Right lobe of liver (tissue), 6 donors: ENCODE results near the gene CNPY1. TPM values are rescaled to one million over a fixed set of nuclear protein-coding genes. Genes with fewer than 3 reads are reported as not detected.

Experiments used
- ATAC-seq, 4 donors: fragments of 200-7000 bp; cut with Tn5 transposase; one replicate each; pipeline ENCODE4 v1.9.1; 2020; ENCODE audit warnings: mild to moderate bottlenecking in 4 of 4, moderate library complexity in 4 of 4
- DNase-seq, 3 donors: peaks; one replicate each; pipeline ENCODE4 v3.0.0-alpha.2; 2020
- H3K27ac ChIP-seq, 3 donors: fragments of 200-600 bp; one replicate each; pipeline ENCODE4 v1.8.0; 2022
- H3K27me3 ChIP-seq, 2 donors: fragments of 200-600 bp; one replicate each; pipeline ENCODE4 v1.8.0; 2022
- H3K36me3 ChIP-seq, 4 donors: fragments of 200-600 bp; sonication (generic) in 1 of 4; one replicate each; pipeline versions ENCODE4 v1.5.1 to v1.8.0; 2017 to 2022; ENCODE audit warnings: control low read depth in 1 of 4
- H3K4me1 ChIP-seq, 4 donors: fragments of 200-600 bp; sonication (generic) in 1 of 4; one replicate each; pipeline versions ENCODE4 v1.5.1 to v1.8.0; 2017 to 2022; ENCODE audit warnings: control low read depth in 1 of 4
- H3K4me3 ChIP-seq, 3 donors: fragments of 200-600 bp; one replicate each; pipeline ENCODE4 v1.8.0; 2022
- H3K9me3 ChIP-seq, 4 donors: fragments of 200-600 bp; sonication (generic) in 1 of 4; one replicate each; pipeline versions ENCODE4 v1.5.1 to v1.8.0; 2017 to 2022; ENCODE audit warnings: control low read depth in 1 of 4
- POLR2A ChIP-seq: fragments of 450-650 bp; IDR thresholded peaks from one replicate; pipeline ENCODE4 v1.6.1; 2017; ENCODE audit warnings: antibody characterized with exemption, mild to moderate bottlenecking
- WGBS: methylation state at CpG from one replicate; pipeline ENCODE4 v1.1.6; 2018; ENCODE audit warnings: low coverage, low lambda C conversion rate; ENCODE audit not compliant: insufficient coverage; ENCODE audit errors: missing lambda C conversion rate; 5-methylcytosine and 5-hydroxymethylcytosine counted together
- intact Hi-C, 2 donors: fragments of 100-400 bp; cut with DNase I; formaldehyde crosslinking; loops; one replicate each; pipeline versions ENCODE4 v1.11.2 to v1.14.1; 2022
- total RNA-seq, 6 experiments: library from RNA; depleted of rRNA in 2 of 6; stranded (reverse); fragments of >200 nt in 2 of 6; fragmentation: NEBNext Ultra II Directional in 3 of 6; extraction: Animal tissue kit (Norgen Biotek cat#: 25700) in 3 of 6; gene quantifications; one replicate each; pipeline versions ENCODE4 v1.1.0 to v1.2.4, GENCODE V29; 2016 to 2023
- TF ChIP-seq, protein P1 (sequence below), 4 donors: fragments of 200-600 bp in 3 of 4; fragments of 450-650 bp in 1 of 4; IDR thresholded peaks; one replicate each; pipeline versions ENCODE4 v1.5.1 to v1.8.0; 2016 to 2022; ENCODE audit warnings: antibody characterized with exemption in 4 of 4, mild to moderate bottlenecking in 2 of 4
- donor health status: DM: no; HTN: yes; CAD: no.
- donor health status: DM: no; HTN: no; CAD: no.
- donor health status: DM: no; HTN: no; CAD: no.
- donor health status: DM: no; HTN: yes; CAD: no.
- donor health status: DM: no; HTN: yes; CAD: no.

The CNPY1 gene
- total RNA-seq, 6 experiments from 2014 or later, result 0.19 TPM; not detected in 5

DNA sequence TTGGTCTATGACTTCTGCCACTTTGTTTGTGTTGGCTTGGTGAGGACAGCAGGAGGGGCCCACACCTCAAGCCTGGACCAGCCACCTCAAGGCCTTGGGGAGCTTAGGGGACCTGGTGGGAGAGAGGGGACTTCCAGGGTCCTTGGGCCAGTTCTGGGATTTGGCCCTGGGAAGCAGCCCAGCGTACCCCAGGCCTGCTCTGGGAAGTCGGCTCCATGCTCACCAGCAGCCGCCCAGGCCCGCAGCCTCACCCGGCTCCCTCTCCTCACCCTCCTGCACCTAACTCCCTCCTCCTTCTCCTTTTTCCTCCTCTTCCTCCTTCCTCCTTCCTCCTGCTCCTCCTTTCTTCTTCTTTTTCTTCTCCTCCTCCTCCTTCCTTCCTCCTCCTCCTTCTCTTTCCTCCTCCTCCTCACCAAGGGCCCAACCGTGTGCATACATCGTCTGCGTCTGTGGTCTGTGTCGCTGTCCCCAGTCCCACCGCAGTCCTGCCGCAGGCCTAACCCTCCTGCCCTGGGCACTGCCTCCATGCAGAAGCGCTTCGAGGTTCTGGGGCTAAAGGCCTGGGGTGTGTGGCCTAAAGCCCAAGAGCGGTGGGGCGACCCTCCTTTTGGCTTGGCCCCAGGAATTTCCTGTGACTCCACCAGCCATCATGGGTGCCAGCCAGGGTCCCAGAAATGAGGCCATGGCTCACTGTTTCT lies 83.1 kb downstream of the CNPY1 start:
- TF ChIP-seq, protein P1, sequence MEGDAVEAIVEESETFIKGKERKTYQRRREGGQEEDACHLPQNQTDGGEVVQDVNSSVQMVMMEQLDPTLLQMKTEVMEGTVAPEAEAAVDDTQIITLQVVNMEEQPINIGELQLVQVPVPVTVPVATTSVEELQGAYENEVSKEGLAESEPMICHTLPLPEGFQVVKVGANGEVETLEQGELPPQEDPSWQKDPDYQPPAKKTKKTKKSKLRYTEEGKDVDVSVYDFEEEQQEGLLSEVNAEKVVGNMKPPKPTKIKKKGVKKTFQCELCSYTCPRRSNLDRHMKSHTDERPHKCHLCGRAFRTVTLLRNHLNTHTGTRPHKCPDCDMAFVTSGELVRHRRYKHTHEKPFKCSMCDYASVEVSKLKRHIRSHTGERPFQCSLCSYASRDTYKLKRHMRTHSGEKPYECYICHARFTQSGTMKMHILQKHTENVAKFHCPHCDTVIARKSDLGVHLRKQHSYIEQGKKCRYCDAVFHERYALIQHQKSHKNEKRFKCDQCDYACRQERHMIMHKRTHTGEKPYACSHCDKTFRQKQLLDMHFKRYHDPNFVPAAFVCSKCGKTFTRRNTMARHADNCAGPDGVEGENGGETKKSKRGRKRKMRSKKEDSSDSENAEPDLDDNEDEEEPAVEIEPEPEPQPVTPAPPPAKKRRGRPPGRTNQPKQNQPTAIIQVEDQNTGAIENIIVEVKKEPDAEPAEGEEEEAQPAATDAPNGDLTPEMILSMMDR (IDR thresholded peaks at IDR 0.05), result no peak
- TF ChIP-seq POLR2A, result no peak
- no peaks in the 10 kb centered on the region for H3K9me3 ChIP-seq
- H3K4me3 ChIP-seq, result no peak overlapping the region
- H3K27me3 ChIP-seq, result peaks cover 33 to 98% of the 10 kb centered on the region in 2 donors
- intact Hi-C loops, result no loop called here
- H3K4me1 ChIP-seq, result peaks cover 0 to 25% (median 0%) of the 10 kb centered on the region in 4 donors
- DNase-seq (no peak), ATAC-seq (no peak)
- WGBS, result 20% methylated on average over 14 of the region's 15 CpGs
- no peak overlapping the region for H3K27ac ChIP-seq
- H3K36me3 ChIP-seq, result no peaks in the 10 kb centered on the region

DNA sequence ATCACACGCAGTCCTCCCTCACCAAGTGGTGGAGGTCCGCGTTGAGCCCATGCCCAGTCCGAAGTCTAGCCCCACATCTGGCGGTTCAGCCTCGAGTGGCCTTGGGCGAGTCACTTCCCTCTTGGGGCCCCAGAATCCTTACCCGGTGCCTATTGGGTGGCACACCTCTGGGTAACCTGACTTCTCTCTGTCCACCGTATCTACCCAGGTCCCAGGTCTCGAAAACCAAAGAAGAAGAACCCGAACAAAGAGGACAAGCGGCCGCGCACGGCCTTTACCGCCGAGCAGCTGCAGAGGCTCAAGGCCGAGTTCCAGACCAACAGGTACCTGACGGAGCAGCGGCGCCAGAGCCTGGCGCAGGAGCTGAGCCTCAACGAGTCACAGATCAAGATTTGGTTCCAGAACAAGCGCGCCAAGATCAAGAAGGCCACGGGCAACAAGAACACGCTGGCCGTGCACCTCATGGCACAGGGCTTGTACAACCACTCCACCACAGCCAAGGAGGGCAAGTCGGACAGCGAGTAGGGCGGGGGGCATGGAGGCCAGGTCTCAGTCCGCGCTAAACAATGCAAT lies 84.1 kb downstream of the CNPY1 start:
- Histone ChIP-seq H3K4me3 (no peak overlapping the region), H3K4me1 (peaks cover 0 to 25% (median 0%) of the 10 kb centered on the region in 4 donors), H3K9me3 (no peaks in the 10 kb centered on the region), H3K36me3 (no peaks in the 10 kb centered on the region), H3K27ac (no peak overlapping the region), H3K27me3 (peaks cover 25 to 93% of the 10 kb centered on the region in 2 donors)
- 14% methylated on average over 25 of the region's 33 CpGs for WGBS
- DNase-seq (no peak), ATAC-seq (no peak)
- intact Hi-C loops, result no loop called here
- TF ChIP-seq, protein P1 (IDR thresholded peaks at IDR 0.05), result no peak
- no peak for TF ChIP-seq POLR2A

DNA sequence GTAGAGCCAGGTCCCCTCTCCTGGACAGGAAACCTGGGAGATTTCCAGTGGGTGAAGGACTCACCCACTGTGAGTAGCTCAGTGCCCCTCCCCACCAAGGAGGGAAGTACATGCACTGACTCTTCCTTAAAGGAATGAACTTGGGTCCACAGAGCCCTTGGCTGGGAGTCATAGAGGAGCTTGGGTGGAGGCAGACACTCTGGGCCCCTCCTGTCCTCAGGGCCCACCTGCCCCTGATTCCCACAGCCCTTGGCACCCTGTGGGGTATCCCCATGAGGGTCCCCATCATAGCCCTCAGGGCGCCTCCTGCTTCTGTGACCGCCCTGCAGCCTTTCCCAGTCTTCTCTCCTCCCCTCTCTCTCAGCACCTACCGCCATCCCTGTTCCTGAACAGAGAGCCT lies 84.7 kb downstream of the CNPY1 start:
- H3K4me3 ChIP-seq, result no peak overlapping the region
- H3K4me1 ChIP-seq, result peaks cover 0 to 25% (median 0%) of the 10 kb centered on the region in 4 donors
- H3K9me3 ChIP-seq, result no peaks in the 10 kb centered on the region
- TF ChIP-seq, protein P1 (IDR thresholded peaks at IDR 0.05), result no peak
- TF ChIP-seq POLR2A, result no peak
- DNase-seq (no peak), ATAC-seq (no peak)
- WGBS, result 20% methylated on average over 1 of the region's 3 CpGs
- no peak overlapping the region for H3K27ac ChIP-seq
- peaks cover 19 to 93% of the 10 kb centered on the region in 2 donors for H3K27me3 ChIP-seq
- intact Hi-C loops, result no loop called here
- no peaks in the 10 kb centered on the region for H3K36me3 ChIP-seq

DNA sequence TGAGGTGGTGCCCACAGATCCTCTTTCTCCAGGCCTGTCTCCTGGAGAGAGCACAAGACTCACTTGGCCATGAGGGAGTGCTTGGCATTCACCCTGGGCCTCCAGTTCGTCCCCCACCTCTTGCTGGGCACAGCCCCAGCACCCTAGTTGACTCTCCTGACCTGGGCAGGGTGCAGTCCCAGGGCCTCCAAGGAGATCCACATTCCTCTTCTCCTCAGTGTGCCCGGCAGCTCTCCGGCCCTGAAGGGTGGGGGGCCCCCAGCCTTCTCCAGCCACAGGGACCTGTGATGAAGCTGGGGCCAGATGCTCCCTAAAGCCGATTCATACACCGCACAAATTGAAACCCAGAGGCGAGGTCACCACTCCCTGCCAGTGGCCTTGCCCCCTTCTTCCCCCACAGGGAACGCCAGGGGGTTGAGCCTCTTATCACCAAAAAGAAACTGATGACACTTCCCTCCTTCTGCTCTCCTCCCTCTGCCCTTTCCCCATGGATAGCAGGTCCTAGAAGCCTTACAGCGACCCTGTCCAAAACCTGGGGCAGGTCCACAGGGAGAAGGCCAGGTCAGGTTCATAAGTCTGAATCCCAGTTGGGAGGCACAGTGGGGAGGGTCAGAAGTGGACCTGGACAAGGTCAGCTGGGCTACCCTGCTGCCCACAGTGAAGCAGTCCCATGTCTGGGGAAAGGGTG lies 85.3 kb downstream of the CNPY1 start:
- no peak overlapping the region for H3K27ac ChIP-seq
- H3K27me3 ChIP-seq, result peaks cover 14 to 93% of the 10 kb centered on the region in 2 donors
- no peaks in the 10 kb centered on the region for H3K9me3 ChIP-seq
- 11% methylated on average over 3 of the region's 8 CpGs for WGBS
- intact Hi-C loops, result no loop called here
- ATAC-seq (no peak), DNase-seq (no peak)
- no peaks in the 10 kb centered on the region for H3K36me3 ChIP-seq
- TF ChIP-seq, protein P1 (IDR thresholded peaks at IDR 0.05), result no peak
- TF ChIP-seq POLR2A, result no peak
- H3K4me3 ChIP-seq, result no peak overlapping the region
- H3K4me1 ChIP-seq, result peaks cover 0 to 19% (median 0%) of the 10 kb centered on the region in 4 donors
